Suppressor macrophage treated with lipopolysaccharide for 1 hour (primary cell): ENCODE results near the gene ERBB4.

Experiments used
- DNase-seq, 3 donors: peaks; one replicate each; pipeline ENCODE4 v3.0.0-alpha.2; 2020 to 2022

The ERBB4 gene

GRCh38 chr2:212427638-212428037 is 111.0 kb downstream of the ERBB4 start:
- DNase-seq: no peak

- no peak for DNase-seq
These were observed 111.8 kb downstream of the ERBB4 start for GRCh38 chr2:212426637-212427412.

GRCh38 chr2:212424082-212424481 is 114.5 kb downstream of the ERBB4 start:
- DNase-seq: no peak

GRCh38 chr2:212423089-212423488 is 115.5 kb downstream of the ERBB4 start:
- DNase-seq: no peak

- DNase-seq: no peak
These were observed 116.9 kb downstream of the ERBB4 start for GRCh38 chr2:212421556-212422334.

GRCh38 chr2:212416086-212416485 is 122.5 kb downstream of the ERBB4 start:
- DNase-seq: no peak

GRCh38 chr2:212414767-212415211 is 123.8 kb downstream of the ERBB4 start:
- DNase-seq: no peak

- DNase-seq: no peak
These were observed 129.0 kb downstream of the ERBB4 start for GRCh38 chr2:212409560-212409959.

- DNase-seq: no peak
These were observed 130.1 kb downstream of the ERBB4 start for GRCh38 chr2:212408524-212408923.

- DNase-seq: no peak
These were observed 131.9 kb downstream of the ERBB4 start for GRCh38 chr2:212406716-212407115.

- no peak for DNase-seq
These were observed 136.3 kb downstream of the ERBB4 start for GRCh38 chr2:212402316-212402715.

- no peak for DNase-seq
These were observed 140.3 kb downstream of the ERBB4 start for GRCh38 chr2:212398316-212398715.

- no peak for DNase-seq
These were observed 146.1 kb downstream of the ERBB4 start for GRCh38 chr2:212392544-212392943.

GRCh38 chr2:212392043-212392442 is 146.6 kb downstream of the ERBB4 start:
- no peak for DNase-seq

GRCh38 chr2:212387146-212387545 is 151.5 kb downstream of the ERBB4 start:
- no peak for DNase-seq

GRCh38 chr2:212385241-212385640 is 153.4 kb downstream of the ERBB4 start:
- no peak for DNase-seq

GRCh38 chr2:212384027-212384426 is 154.6 kb downstream of the ERBB4 start:
- DNase-seq: no peak

GRCh38 chr2:212381428-212382102 is 157.0 kb downstream of the ERBB4 start:
- DNase-seq: no peak

GRCh38 chr2:212379103-212379502 is 159.5 kb downstream of the ERBB4 start:
- no peak for DNase-seq

- DNase-seq: no peak
These were observed 171.2 kb downstream of the ERBB4 start for GRCh38 chr2:212367431-212367830.

GRCh38 chr2:212364112-212364985 is 174.3 kb downstream of the ERBB4 start:
- DNase-seq: no peak

- DNase-seq: no peak
These were observed 177.3 kb downstream of the ERBB4 start for GRCh38 chr2:212361174-212361756.
